MCF 10A (cell line): Measurements from ENCODE around the gene SVOPL. TPM values are rescaled to one million over a fixed set of nuclear protein-coding genes. Genes with fewer than 3 reads are reported as not detected.

Source experiments
- BruUV-seq: library from RNA; stranded (reverse); fragments of 400-500 nt; replicated peaks from 2 replicates; lab custom pipeline; 2021; lab: Mats Ljungman, UMichigan
- CTCF ChIA-PET: fragments of 300-600 bp; sonication (Branson Sonifier 250); formaldehyde crosslinking; extraction: SDS; loops from one replicate; lab custom pipeline; 2021; ENCODE audit warnings: antibody characterized with exemption, inconsistent platforms; lab: Yijun Ruan, JAX
- POLR2A ChIA-PET: fragments of 300-600, 350-650 bp; sonication (Branson Sonifier 250); formaldehyde crosslinking; extraction: SDS; loops from one replicate; lab custom pipeline; 2020; ENCODE audit warnings: antibody characterized with exemption, inconsistent platforms; lab: Yijun Ruan, JAX
- DNase-seq: peaks from one replicate; pipeline ENCODE4 v3.0.0-alpha.2; 2018; ENCODE audit not compliant: unreplicated experiment
- H3K27ac Mint-ChIP-seq: one replicate; pipeline ENCODE4 v1.8.0; 2022; ENCODE audit warnings: mild to moderate bottlenecking, low read depth, mixed read lengths; ENCODE audit not compliant: unreplicated experiment
- H3K27me3 Mint-ChIP-seq: one replicate; pipeline ENCODE4 v1.8.0; 2022; ENCODE audit warnings: mixed read lengths; ENCODE audit not compliant: insufficient read depth, unreplicated experiment
- H3K36me3 Mint-ChIP-seq: one replicate; pipeline ENCODE4 v1.8.0; 2022; ENCODE audit warnings: mild to moderate bottlenecking, moderate library complexity, mixed read lengths; ENCODE audit not compliant: insufficient read depth, unreplicated experiment
- H3K4me1 Mint-ChIP-seq: one replicate; pipeline ENCODE4 v1.8.0; 2022; ENCODE audit warnings: mixed read lengths; ENCODE audit not compliant: insufficient read depth, unreplicated experiment
- H3K4me3 Mint-ChIP-seq: one replicate; pipeline ENCODE4 v1.8.0; 2022; ENCODE audit warnings: mild to moderate bottlenecking, moderate library complexity, mixed read lengths; ENCODE audit not compliant: unreplicated experiment
- H3K9me3 Mint-ChIP-seq: one replicate; pipeline ENCODE4 v1.8.0; 2022; ENCODE audit warnings: mixed read lengths; ENCODE audit not compliant: unreplicated experiment
- CTCF ChIP-seq: fragments of 200-600 bp; IDR thresholded peaks from one replicate; pipeline ENCODE4 v1.8.0; 2022; ENCODE audit warnings: antibody characterized with exemption, mild to moderate bottlenecking; ENCODE audit not compliant: unreplicated experiment
- intact Hi-C: fragments of 100-400 bp; cut with micrococcal nuclease; formaldehyde crosslinking; loops from 2 replicates; pipeline ENCODE4 v1.14.1; 2022
- total RNA-seq: library from RNA; stranded (reverse); gene quantifications from 2 replicates; pipeline ENCODE4 v1.2.3, GENCODE V29; 2022

SVOPL gene
- total RNA-seq, 1 experiment from 2014 or later = not detected

DNA sequence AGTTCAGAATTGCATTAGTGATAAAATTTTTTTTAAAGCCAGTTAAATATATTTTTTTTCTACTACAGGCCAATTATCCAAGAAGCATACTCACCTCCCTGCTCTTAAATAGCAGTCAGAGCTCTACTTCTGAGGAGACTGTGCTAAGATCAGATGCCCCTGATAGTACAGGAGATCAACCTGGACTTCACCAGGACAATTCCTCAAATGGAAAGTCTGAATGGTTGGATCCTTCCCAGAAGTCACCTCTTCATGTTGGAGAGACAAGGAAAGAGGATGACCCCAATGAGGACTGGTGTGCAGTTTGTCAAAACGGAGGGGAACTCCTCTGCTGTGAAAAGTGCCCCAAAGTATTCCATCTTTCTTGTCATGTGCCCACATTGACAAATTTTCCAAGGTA is 122.0 kb downstream of the SVOPL start:
- BruUV-seq = no TSS peak
- CTCF ChIA-PET = interaction anchor here (0.5 kb wide), 1 partner anchor 31 kb away, joined by 3 read pairs; no protein-coding TSS in a partner anchor
- POLR2A ChIA-PET = no interaction called here
- no peaks in the 10 kb centered on the region for H3K4me1 Mint-ChIP-seq
- H3K27me3 Mint-ChIP-seq = no peaks in the 10 kb centered on the region
- TF ChIP-seq CTCF = no peak
- H3K4me3 Mint-ChIP-seq = no peak overlapping the region
- no peaks in the 10 kb centered on the region for H3K9me3 Mint-ChIP-seq
- intact Hi-C loops = no loop called here
- no peak overlapping the region for H3K27ac Mint-ChIP-seq
- peaks cover 43% of the 10 kb centered on the region for H3K36me3 Mint-ChIP-seq
- DNase-seq = no peak

GRCh38 chr7:138575897-138576428 is 125.2 kb downstream of the SVOPL start:
- no peak for DNase-seq
- Mint-ChIP-seq H3K4me3 (no peak overlapping the region), H3K9me3 (no peaks in the 10 kb centered on the region), H3K4me1 (no peaks in the 10 kb centered on the region), H3K27me3 (no peaks in the 10 kb centered on the region), H3K36me3 (peaks cover 38% of the 10 kb centered on the region), H3K27ac (no peak overlapping the region)
- CTCF ChIA-PET = interaction anchor here (0.8 kb wide), 1 partner anchor 691 kb away, joined by 3 read pairs; no protein-coding TSS in a partner anchor
- intact Hi-C loops = no loop called here
- POLR2A ChIA-PET = no interaction called here
- BruUV-seq = no TSS peak
- TF ChIP-seq CTCF = no peak

DNA sequence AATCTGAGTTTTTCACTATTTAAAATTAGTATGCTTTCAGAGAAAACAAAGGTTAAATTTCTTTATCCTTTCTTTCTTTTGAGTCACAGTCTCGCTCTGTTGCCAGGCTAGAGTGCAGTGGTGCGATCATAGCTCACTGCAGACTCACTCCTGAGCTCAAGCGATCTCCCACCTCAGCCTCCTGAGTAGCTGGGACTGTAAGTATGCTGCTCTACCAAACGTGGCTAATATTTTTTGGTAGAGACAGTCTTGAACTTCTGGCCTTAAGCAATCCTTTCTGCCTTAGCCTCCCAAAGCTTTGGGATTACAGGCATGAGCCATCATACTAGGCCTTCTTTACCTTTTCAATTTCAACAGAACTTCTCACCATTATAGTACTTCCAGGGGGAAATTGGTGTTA is 127.4 kb downstream of the SVOPL start:
- H3K4me1 Mint-ChIP-seq = no peaks in the 10 kb centered on the region
- peaks cover 30% of the 10 kb centered on the region for H3K36me3 Mint-ChIP-seq
- POLR2A ChIA-PET = interaction anchor here (0.5 to 0.8 kb wide), 2 partner anchors 21 to 67 kb away, joined by 3 read pairs; no protein-coding TSS in a partner anchor
- BruUV-seq = no TSS peak
- no peak overlapping the region for H3K4me3 Mint-ChIP-seq
- CTCF ChIA-PET = interaction anchor here (0.9 kb wide), 1 partner anchor 412 kb away, joined by 3 read pairs; no protein-coding TSS in a partner anchor
- TF ChIP-seq CTCF = no peak
- intact Hi-C loops = no loop called here
- no peak for DNase-seq
- H3K9me3 Mint-ChIP-seq = no peaks in the 10 kb centered on the region
- H3K27me3 Mint-ChIP-seq = no peaks in the 10 kb centered on the region
- no peak overlapping the region for H3K27ac Mint-ChIP-seq

DNA sequence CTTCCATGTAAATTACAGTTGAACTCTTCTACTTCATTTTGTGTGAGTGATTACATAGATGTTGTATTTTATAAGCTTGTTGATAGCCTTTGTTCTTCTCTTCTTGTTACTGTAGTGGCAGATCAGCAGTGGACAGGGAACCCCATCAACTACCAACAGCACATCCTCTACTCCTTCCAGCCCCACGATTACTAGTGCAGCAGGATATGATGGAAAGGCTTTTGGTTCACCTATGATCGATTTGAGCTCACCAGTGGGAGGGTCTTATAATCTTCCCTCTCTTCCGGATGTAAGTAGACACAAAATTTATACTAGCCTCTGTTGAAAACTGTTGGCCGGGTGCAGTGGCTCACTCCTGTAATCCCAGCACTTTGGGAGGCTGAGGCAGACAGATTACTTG is 130.4 kb downstream of the SVOPL start:
- intact Hi-C loops = no loop called here
- DNase-seq = no peak
- ChIA-PET CTCF (interaction anchor here (0.7 kb wide), 1 partner anchor 11 kb away, joined by 3 read pairs; no protein-coding TSS in a partner anchor), POLR2A (interaction anchor here (1.0 kb wide), 1 partner anchor 24 kb away, joined by 3 read pairs; no protein-coding TSS in a partner anchor)
- BruUV-seq = no TSS peak
- Mint-ChIP-seq H3K4me1 (no peaks in the 10 kb centered on the region), H3K4me3 (no peak overlapping the region), H3K27me3 (no peaks in the 10 kb centered on the region), H3K36me3 (peaks cover 44% of the 10 kb centered on the region), H3K9me3 (peaks cover 3% of the 10 kb centered on the region), H3K27ac (no peak overlapping the region)
- no peak for TF ChIP-seq CTCF
